Natural killer cell (primary cell): ENCODE results near the gene MEX3B. TPM values are rescaled to one million over a fixed set of nuclear protein-coding genes. Genes with fewer than 3 reads are reported as not detected.

Experiments used
- ATAC-seq, 3 donors: fragments of 150-1000 bp in 2 of 3; fragments of 200-7000 bp in 1 of 3; cut with Tn5 transposase; 1 replicate in 1 of 3; 2 replicates in 2 of 3; pipeline ENCODE4 v1.10.0; 2021; ENCODE audit warnings: mild to moderate bottlenecking in 2 of 3, moderate library complexity in 2 of 3
- DNase-seq, 2 donors: peaks; one replicate each; pipeline versions ENCODE4 v3.0.0 to v3.0.0-alpha.2; 2013 to 2021; ENCODE audit warnings: mixed read lengths in 1 of 2
- H3K27ac ChIP-seq: one replicate; pipeline ENCODE4 v1.5.1; 2013; ENCODE audit warnings: mild to moderate bottlenecking, low read length
- H3K27me3 ChIP-seq: one replicate; pipeline ENCODE4 v1.6.1; 2013; ENCODE audit warnings: low read length; ENCODE audit not compliant: control insufficient read depth, insufficient read depth
- H3K36me3 ChIP-seq: one replicate; pipeline ENCODE4 v1.6.1; 2013; ENCODE audit warnings: low read length; ENCODE audit not compliant: control insufficient read depth, insufficient read depth
- H3K4me1 ChIP-seq: one replicate; pipeline ENCODE4 v1.6.1; 2013; ENCODE audit warnings: low read length; ENCODE audit not compliant: control insufficient read depth, insufficient read depth
- H3K4me3 ChIP-seq: one replicate; pipeline ENCODE4 v1.5.1; 2013; ENCODE audit warnings: low read length
- H3K9me3 ChIP-seq: one replicate; pipeline ENCODE4 v1.6.1; 2013; ENCODE audit warnings: low read length; ENCODE audit not compliant: control insufficient read depth, insufficient read depth
- H3K27ac Mint-ChIP-seq, 2 donors: one replicate each; pipeline ENCODE4 v1.8.0; 2022; ENCODE audit warnings: mild to moderate bottlenecking in 2 of 2, mixed read lengths in 2 of 2, moderate library complexity in 1 of 2
- H3K27me3 Mint-ChIP-seq, 2 donors: one replicate each; pipeline ENCODE4 v1.8.0; 2022; ENCODE audit warnings: low read depth in 2 of 2, mixed read lengths in 2 of 2
- H3K36me3 Mint-ChIP-seq: one replicate; pipeline ENCODE4 v1.8.0; 2022; ENCODE audit warnings: mixed read lengths
- H3K4me1 Mint-ChIP-seq, 2 donors: one replicate each; pipeline ENCODE4 v1.8.0; 2022; ENCODE audit warnings: mixed read lengths in 2 of 2
- H3K4me3 Mint-ChIP-seq: one replicate; pipeline ENCODE4 v1.8.0; 2022; ENCODE audit warnings: mild to moderate bottlenecking, moderate library complexity, mixed read lengths
- H3K9me3 Mint-ChIP-seq, 2 donors: one replicate each; pipeline ENCODE4 v1.8.0; 2022; ENCODE audit warnings: mixed read lengths in 2 of 2
- CTCF ChIP-seq: fragments of 200-600 bp; IDR thresholded peaks from one replicate; pipeline ENCODE4 v1.8.0; 2022; ENCODE audit warnings: antibody characterized with exemption
- WGBS: methylation state at CpG from one replicate; pipeline ENCODE4 v1.1.7; 2013; ENCODE audit warnings: missing lambda C conversion rate; ENCODE audit not compliant: insufficient coverage; 5-methylcytosine and 5-hydroxymethylcytosine counted together
- intact Hi-C: fragments of 100-400 bp; cut with micrococcal nuclease; formaldehyde crosslinking; loops from one replicate; pipeline ENCODE4 v1.14.2; 2022
- total RNA-seq, 4 donors: library from RNA; stranded (reverse); fragments of 120-200 nt in 1 of 4; gene quantifications; one replicate each; pipeline versions ENCODE4 v1.2.3 to v1.2.4, GENCODE V29; 2013 to 2022

The MEX3B gene
- total RNA-seq, 3 donors from 2014 or later (not counting 1 experiment from before 2014, with no cell fraction given): 1.4 to 2.4 (median 1.7) TPM

GRCh38 chr15:82091636-82092140 lies 45.9 kb upstream of the MEX3B start:
- TF ChIP-seq CTCF: no peak
- Mint-ChIP-seq H3K27ac (no peak overlapping the region), H3K4me3 (no peak overlapping the region), H3K27me3 (peaks cover 0 to 14% of the 10 kb centered on the region in 2 donors), H3K36me3 (no peaks in the 10 kb centered on the region), H3K4me1 (no peaks in the 10 kb centered on the region), H3K9me3 (no peaks in the 10 kb centered on the region)
- intact Hi-C loops: no loop called here
- Histone ChIP-seq H3K9me3 (no peaks in the 10 kb centered on the region), H3K27me3 (no peaks in the 10 kb centered on the region), H3K36me3 (no peaks in the 10 kb centered on the region), H3K4me1 (no peaks in the 10 kb centered on the region), H3K27ac (no peak overlapping the region), H3K4me3 (no peak overlapping the region)
- WGBS: 89% methylated on average over 3 of the region's 3 CpGs
- ATAC-seq: no peak
- no peak for DNase-seq

- Mint-ChIP-seq H3K36me3 (no peaks in the 10 kb centered on the region), H3K4me1 (no peaks in the 10 kb centered on the region), H3K4me3 (no peak overlapping the region), H3K27ac (no peak overlapping the region), H3K27me3 (peaks cover 0 to 14% of the 10 kb centered on the region in 2 donors), H3K9me3 (no peaks in the 10 kb centered on the region)
- Histone ChIP-seq H3K27ac (no peak overlapping the region), H3K36me3 (no peaks in the 10 kb centered on the region), H3K4me3 (no peak overlapping the region), H3K9me3 (no peaks in the 10 kb centered on the region), H3K27me3 (no peaks in the 10 kb centered on the region), H3K4me1 (peaks cover 3% of the 10 kb centered on the region)
- WGBS: 84% methylated on average over 12 of the region's 16 CpGs
- intact Hi-C loops: no loop called here
- TF ChIP-seq CTCF: no peak
- no peak for DNase-seq
- ATAC-seq: no peak
These were observed 40.6 kb upstream of the MEX3B start for GRCh38 chr15:82086243-82086995.

GRCh38 chr15:82081914-82082762 lies 36.3 kb upstream of the MEX3B start:
- 61% methylated on average over 13 of the region's 14 CpGs for WGBS
- H3K9me3 Mint-ChIP-seq: no peaks in the 10 kb centered on the region
- Histone ChIP-seq H3K27ac (no peak overlapping the region), H3K27me3 (no peaks in the 10 kb centered on the region), H3K4me3 (no peak overlapping the region), H3K9me3 (no peaks in the 10 kb centered on the region), H3K4me1 (peaks cover 3% of the 10 kb centered on the region), H3K36me3 (no peaks in the 10 kb centered on the region)
- ATAC-seq (no peak), DNase-seq (no peak)
- TF ChIP-seq CTCF: no peak
- H3K27ac Mint-ChIP-seq: no peak overlapping the region
- peaks cover 2 to 9% of the 10 kb centered on the region in 2 donors for H3K27me3 Mint-ChIP-seq
- intact Hi-C loops: no loop called here
- no peak overlapping the region for H3K4me3 Mint-ChIP-seq
- no peaks in the 10 kb centered on the region for H3K36me3 Mint-ChIP-seq
- H3K4me1 Mint-ChIP-seq: no peaks in the 10 kb centered on the region
